AG09309 (cell line): ENCODE results near the gene EN1.

Source experiments
- DNase-seq: peaks from one replicate; pipeline ENCODE4 v3.0.0-alpha.2; 2010; ENCODE audit warnings: low read depth
- H3K4me3 ChIP-seq: 2 replicates; pipeline ENCODE4 v1.5.1; 2011; ENCODE audit warnings: mild to moderate bottlenecking, low read depth, low read length, moderate library complexity; ENCODE audit not compliant: control insufficient read depth
- CTCF ChIP-seq: IDR thresholded peaks from 2 replicates; pipeline ENCODE4 v1.5.1; 2011; ENCODE audit warnings: mild to moderate bottlenecking, low read depth, low read length, inconsistent platforms; ENCODE audit not compliant: insufficient read depth, control insufficient read depth; ENCODE audit errors: missing control alignments

EN1 gene

DNA sequence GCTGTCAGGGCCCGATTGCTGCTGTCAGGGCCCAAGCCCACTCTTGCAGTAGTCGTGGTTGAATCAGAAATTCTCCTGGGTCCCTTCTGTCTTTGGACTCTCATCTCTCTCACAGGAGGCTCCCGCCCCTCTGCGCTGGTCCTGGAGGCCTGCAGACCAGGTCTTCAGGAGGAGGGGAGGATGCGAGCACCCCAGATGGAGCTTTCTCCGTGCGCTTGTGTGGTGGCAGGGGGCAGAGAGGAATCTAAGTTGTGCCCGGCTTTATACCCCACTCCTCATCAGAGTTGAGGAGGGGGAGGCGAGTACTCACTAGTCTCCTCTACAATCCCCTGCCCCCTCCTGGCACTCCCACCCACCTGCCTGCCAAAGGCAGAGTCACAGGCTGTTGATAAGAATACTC, 10.4 kb downstream of the EN1 start:
- no peak overlapping the region for H3K4me3 ChIP-seq
- no peak for DNase-seq
- no peak for TF ChIP-seq CTCF

DNA sequence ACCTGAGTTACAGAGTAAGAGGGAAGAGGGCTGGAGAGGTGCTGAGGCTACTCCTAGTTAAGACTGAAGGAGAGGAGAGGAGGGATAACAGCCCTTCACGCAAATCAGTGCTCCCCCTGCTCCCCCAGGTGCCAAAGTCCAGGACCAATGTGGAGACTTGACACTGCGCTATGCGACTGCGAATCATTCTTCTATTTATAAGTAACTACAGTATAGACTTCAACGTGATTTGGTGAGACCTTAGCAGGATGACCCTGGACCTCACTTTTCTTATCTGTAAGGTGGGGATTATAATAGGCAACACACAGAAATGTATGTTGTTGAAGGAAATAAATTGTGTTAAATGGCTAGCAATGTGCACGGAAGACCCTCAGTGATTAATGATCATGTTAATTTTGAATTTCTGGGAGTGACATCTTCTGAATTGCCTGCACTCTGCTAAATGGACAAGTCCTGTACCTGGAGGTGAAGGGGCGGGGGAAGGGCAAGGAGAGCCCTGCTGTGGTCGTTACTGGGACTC, 11.0 kb downstream of the EN1 start:
- TF ChIP-seq CTCF = no peak
- no peak for DNase-seq
- H3K4me3 ChIP-seq = peak overlapping the region; percentile 58

DNA sequence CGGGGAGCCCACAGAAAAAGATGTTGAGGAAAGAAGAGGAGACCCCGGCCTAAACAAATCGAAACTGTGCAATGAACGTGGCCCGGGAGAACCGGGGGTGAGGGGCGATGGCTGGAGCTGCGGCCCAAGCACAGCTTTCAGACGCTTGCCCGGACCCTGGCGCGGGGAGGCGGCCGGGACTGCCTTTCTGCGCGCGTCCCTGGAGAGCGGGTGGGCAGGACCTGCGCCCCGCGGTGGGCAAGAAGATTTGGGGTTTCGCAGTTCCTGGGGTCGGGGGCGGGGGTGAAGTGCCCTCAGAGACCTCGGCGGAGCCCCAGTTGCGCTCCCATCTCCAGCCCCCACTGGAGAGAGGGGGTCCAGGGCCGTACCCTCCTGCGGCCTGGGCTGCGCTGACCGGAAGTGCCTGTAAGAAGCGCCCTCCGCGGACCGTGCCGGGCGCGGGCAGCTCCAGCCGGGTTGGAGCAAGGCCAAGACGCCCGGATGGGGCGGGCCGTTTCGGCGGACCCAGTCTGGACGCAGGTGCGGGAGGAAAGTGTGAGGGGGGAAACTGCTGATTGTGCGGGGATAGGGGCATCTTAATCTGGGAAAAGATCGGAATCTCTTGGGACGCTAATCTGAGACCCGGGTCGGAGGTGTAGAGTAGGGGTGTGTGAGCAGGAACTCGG, 11.6 kb downstream of the EN1 start:
- H3K4me3 ChIP-seq = peak overlapping the region; percentile 58
- DNase-seq = no peak
- no peak for TF ChIP-seq CTCF

GRCh38 chr2:118834901-118835745, 12.3 kb downstream of the EN1 start:
- DNase-seq = no peak
- H3K4me3 ChIP-seq = peak overlapping the region; percentile 58
- no peak for TF ChIP-seq CTCF

- no peak for DNase-seq
- no peak overlapping the region for H3K4me3 ChIP-seq
- TF ChIP-seq CTCF = no peak
Observed at GRCh38 chr2:118834440-118834810, 13.0 kb downstream of the EN1 start.

DNA sequence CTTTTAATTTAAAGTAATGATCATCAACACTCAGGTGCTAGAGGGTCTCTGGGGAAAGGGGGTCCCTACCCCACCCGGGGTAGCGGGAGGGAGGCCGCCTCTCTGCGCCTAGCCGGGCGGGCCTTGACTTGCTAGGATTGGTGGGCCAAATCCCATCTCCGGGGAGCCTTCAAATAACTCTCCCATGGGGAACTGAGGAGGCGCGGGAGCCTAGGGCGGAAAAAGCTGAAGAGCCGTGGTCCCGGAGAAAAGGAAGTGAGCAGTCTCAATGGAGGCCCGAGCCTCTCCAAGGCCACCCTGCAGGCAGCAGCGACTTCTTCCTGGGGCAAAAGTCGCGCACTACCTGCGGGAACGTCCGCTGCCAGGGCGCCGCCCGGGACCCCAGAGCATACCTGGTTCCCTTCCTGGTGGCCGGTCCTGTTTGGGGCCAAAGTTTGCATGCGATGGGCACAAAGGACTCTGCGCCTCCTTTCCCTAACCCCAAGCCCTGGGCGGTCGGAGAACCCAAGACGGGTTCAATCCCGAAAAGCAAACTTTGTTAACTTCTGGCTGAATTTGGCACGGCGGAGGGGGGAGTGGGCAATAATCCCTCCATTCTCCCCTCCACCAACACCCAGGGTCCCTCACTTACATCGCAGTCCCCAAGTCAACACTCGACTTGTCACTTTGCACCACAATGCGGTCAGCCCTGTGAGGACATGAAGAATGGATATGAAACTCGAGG, 13.6 kb downstream of the EN1 start:
- no peak overlapping the region for H3K4me3 ChIP-seq
- no peak for DNase-seq
- TF ChIP-seq CTCF = no peak
